ENCODE results near the gene NACA2. TPM values are rescaled to one million over a fixed set of nuclear protein-coding genes. Genes with fewer than 3 reads are reported as not detected.

The NACA2 gene
- total RNA-seq, 1 donor from 2014 or later: not detected

GRCh38 chr17:61597607-61598006 lies 6.6 kb upstream of the NACA2 start:
- Mint-ChIP-seq H3K27me3 (ENCODE audit: unreplicated experiment) (peaks cover 42% of the 10 kb centered on the region), H3K27ac (ENCODE audit: unreplicated experiment) (no peak overlapping the region), H3K36me3 (ENCODE audit: unreplicated experiment) (no peaks in the 10 kb centered on the region), H3K4me1 (ENCODE audit: unreplicated experiment) (no peaks in the 10 kb centered on the region), H3K9me3 (ENCODE audit: unreplicated experiment) (no peaks in the 10 kb centered on the region), H3K4me3 (ENCODE audit: unreplicated experiment) (no peak overlapping the region)
- DNase-seq (ENCODE audit: extremely low spot score, unreplicated experiment): no peak
- no peak for TF ChIP-seq CTCF (IDR thresholded peaks at IDR 0.05)

- Mint-ChIP-seq H3K4me1 (ENCODE audit: unreplicated experiment) (no peaks in the 10 kb centered on the region), H3K9me3 (ENCODE audit: unreplicated experiment) (no peaks in the 10 kb centered on the region), H3K27me3 (ENCODE audit: unreplicated experiment) (peaks cover 42% of the 10 kb centered on the region), H3K4me3 (ENCODE audit: unreplicated experiment) (no peak overlapping the region), H3K36me3 (ENCODE audit: unreplicated experiment) (no peaks in the 10 kb centered on the region), H3K27ac (ENCODE audit: unreplicated experiment) (no peak overlapping the region)
- TF ChIP-seq CTCF (IDR thresholded peaks at IDR 0.05): no peak
- DNase-seq (ENCODE audit: extremely low spot score, unreplicated experiment): no peak
Measured at GRCh38 chr17:61595418-61596186, 4.6 kb upstream of the NACA2 start.

GRCh38 chr17:61594294-61594825 lies 3.3 kb upstream of the NACA2 start:
- TF ChIP-seq CTCF (IDR thresholded peaks at IDR 0.05): no peak
- no peak overlapping the region for H3K4me3 Mint-ChIP-seq (ENCODE audit: unreplicated experiment)
- H3K4me1 Mint-ChIP-seq (ENCODE audit: unreplicated experiment): no peaks in the 10 kb centered on the region
- no peaks in the 10 kb centered on the region for H3K36me3 Mint-ChIP-seq (ENCODE audit: unreplicated experiment)
- H3K27ac Mint-ChIP-seq (ENCODE audit: unreplicated experiment): no peak overlapping the region
- H3K27me3 Mint-ChIP-seq (ENCODE audit: unreplicated experiment): peaks cover 42% of the 10 kb centered on the region
- DNase-seq (ENCODE audit: extremely low spot score, unreplicated experiment): no peak
- H3K9me3 Mint-ChIP-seq (ENCODE audit: unreplicated experiment): no peaks in the 10 kb centered on the region

GRCh38 chr17:61593426-61593825 lies 2.4 kb upstream of the NACA2 start:
- H3K36me3 Mint-ChIP-seq (ENCODE audit: unreplicated experiment): no peaks in the 10 kb centered on the region
- no peak for TF ChIP-seq CTCF (IDR thresholded peaks at IDR 0.05)
- DNase-seq (ENCODE audit: extremely low spot score, unreplicated experiment): no peak
- no peaks in the 10 kb centered on the region for H3K4me1 Mint-ChIP-seq (ENCODE audit: unreplicated experiment)
- H3K27me3 Mint-ChIP-seq (ENCODE audit: unreplicated experiment): peaks cover 45% of the 10 kb centered on the region
- no peak overlapping the region for H3K27ac Mint-ChIP-seq (ENCODE audit: unreplicated experiment)
- H3K9me3 Mint-ChIP-seq (ENCODE audit: unreplicated experiment): no peaks in the 10 kb centered on the region
- H3K4me3 Mint-ChIP-seq (ENCODE audit: unreplicated experiment): no peak overlapping the region

- Mint-ChIP-seq H3K4me3 (ENCODE audit: unreplicated experiment) (no peak overlapping the region), H3K27ac (ENCODE audit: unreplicated experiment) (no peak overlapping the region), H3K27me3 (ENCODE audit: unreplicated experiment) (peaks cover 47% of the 10 kb centered on the region), H3K36me3 (ENCODE audit: unreplicated experiment) (no peaks in the 10 kb centered on the region), H3K9me3 (ENCODE audit: unreplicated experiment) (no peaks in the 10 kb centered on the region), H3K4me1 (ENCODE audit: unreplicated experiment) (no peaks in the 10 kb centered on the region)
- TF ChIP-seq CTCF (IDR thresholded peaks at IDR 0.05): no peak
- DNase-seq (ENCODE audit: extremely low spot score, unreplicated experiment): no peak
Measured at GRCh38 chr17:61591930-61592329, 911 bp upstream of the NACA2 start.
